MCF 10A (cell line): Measurements from ENCODE around the gene MORN2. TPM values are rescaled to one million over a fixed set of nuclear protein-coding genes. Genes with fewer than 3 reads are reported as not detected.
A peak's percentile ranks its signal among the peaks of the same experiment; 100 is the strongest.

Experiments used
- BruUV-seq: library from RNA; stranded (reverse); fragments of 400-500 nt; replicated peaks from 2 replicates; lab custom pipeline; 2021; lab: Mats Ljungman, UMichigan
- CTCF ChIA-PET: fragments of 300-600 bp; sonication (Branson Sonifier 250); formaldehyde crosslinking; extraction: SDS; loops from one replicate; lab custom pipeline; 2021; ENCODE audit warnings: antibody characterized with exemption, inconsistent platforms; lab: Yijun Ruan, JAX
- POLR2A ChIA-PET: fragments of 300-600, 350-650 bp; sonication (Branson Sonifier 250); formaldehyde crosslinking; extraction: SDS; loops from one replicate; lab custom pipeline; 2020; ENCODE audit warnings: antibody characterized with exemption, inconsistent platforms; lab: Yijun Ruan, JAX
- DNase-seq: peaks from one replicate; pipeline ENCODE4 v3.0.0-alpha.2; 2018; ENCODE audit not compliant: unreplicated experiment
- H3K27ac Mint-ChIP-seq: one replicate; pipeline ENCODE4 v1.8.0; 2022; ENCODE audit warnings: mild to moderate bottlenecking, low read depth, mixed read lengths; ENCODE audit not compliant: unreplicated experiment
- H3K27me3 Mint-ChIP-seq: one replicate; pipeline ENCODE4 v1.8.0; 2022; ENCODE audit warnings: mixed read lengths; ENCODE audit not compliant: insufficient read depth, unreplicated experiment
- H3K36me3 Mint-ChIP-seq: one replicate; pipeline ENCODE4 v1.8.0; 2022; ENCODE audit warnings: mild to moderate bottlenecking, moderate library complexity, mixed read lengths; ENCODE audit not compliant: insufficient read depth, unreplicated experiment
- H3K4me1 Mint-ChIP-seq: one replicate; pipeline ENCODE4 v1.8.0; 2022; ENCODE audit warnings: mixed read lengths; ENCODE audit not compliant: insufficient read depth, unreplicated experiment
- H3K4me3 Mint-ChIP-seq: one replicate; pipeline ENCODE4 v1.8.0; 2022; ENCODE audit warnings: mild to moderate bottlenecking, moderate library complexity, mixed read lengths; ENCODE audit not compliant: unreplicated experiment
- H3K9me3 Mint-ChIP-seq: one replicate; pipeline ENCODE4 v1.8.0; 2022; ENCODE audit warnings: mixed read lengths; ENCODE audit not compliant: unreplicated experiment
- intact Hi-C: fragments of 100-400 bp; cut with micrococcal nuclease; formaldehyde crosslinking; loops from 2 replicates; pipeline ENCODE4 v1.14.1; 2022
- total RNA-seq: library from RNA; stranded (reverse); gene quantifications from 2 replicates; pipeline ENCODE4 v1.2.3, GENCODE V29; 2022
- TF ChIP-seq, protein P1 (sequence below): fragments of 200-600 bp; IDR thresholded peaks from one replicate; pipeline ENCODE4 v1.8.0; 2022; ENCODE audit warnings: antibody characterized with exemption, mild to moderate bottlenecking; ENCODE audit not compliant: unreplicated experiment

Gene MORN2
- total RNA-seq, 1 experiment from 2014 or later: 13.9 TPM

DNA sequence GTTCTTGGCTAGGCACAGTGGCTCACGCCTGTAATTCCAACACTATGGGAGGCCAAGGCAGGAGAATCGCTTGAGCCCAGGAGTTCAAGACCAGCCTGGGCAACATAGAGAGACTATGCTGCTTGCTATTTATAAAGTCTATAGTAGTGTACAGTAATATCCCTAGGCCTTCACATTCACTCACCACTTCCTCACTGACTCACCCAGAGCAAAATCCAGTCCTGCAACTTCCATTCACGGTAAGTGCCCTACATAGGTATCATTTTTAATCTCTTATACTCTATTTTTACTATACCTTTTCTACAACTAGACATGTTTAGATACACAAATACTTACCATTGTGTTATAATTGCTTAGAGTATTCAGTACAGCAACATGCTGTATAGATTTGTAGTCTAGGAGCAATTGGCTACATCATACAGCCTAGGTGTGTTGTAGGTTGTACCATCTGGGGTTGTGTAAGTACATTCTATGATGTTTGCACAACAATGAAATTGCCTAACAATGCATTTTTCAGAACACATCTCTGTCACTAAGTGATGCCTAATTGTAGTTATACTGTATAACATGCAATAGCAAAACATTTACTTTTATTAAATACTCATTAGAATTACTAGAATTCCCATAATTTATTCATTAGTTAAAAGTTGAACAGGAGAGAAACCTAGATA lies 8.9 kb upstream of the MORN2 start:
- no TSS peak for BruUV-seq
- Mint-ChIP-seq H3K4me3 (no peak overlapping the region), H3K9me3 (peaks cover 9% of the 10 kb centered on the region), H3K27ac (no peak overlapping the region), H3K27me3 (no peaks in the 10 kb centered on the region), H3K36me3 (peaks cover 27% of the 10 kb centered on the region), H3K4me1 (no peaks in the 10 kb centered on the region)
- DNase-seq: peak; percentile 1
- CTCF ChIA-PET: interaction anchor here (0.6 kb wide), 1 partner anchor 45 kb away, joined by 4 read pairs; no protein-coding TSS in a partner anchor
- POLR2A ChIA-PET: no interaction called here
- TF ChIP-seq, protein P1, sequence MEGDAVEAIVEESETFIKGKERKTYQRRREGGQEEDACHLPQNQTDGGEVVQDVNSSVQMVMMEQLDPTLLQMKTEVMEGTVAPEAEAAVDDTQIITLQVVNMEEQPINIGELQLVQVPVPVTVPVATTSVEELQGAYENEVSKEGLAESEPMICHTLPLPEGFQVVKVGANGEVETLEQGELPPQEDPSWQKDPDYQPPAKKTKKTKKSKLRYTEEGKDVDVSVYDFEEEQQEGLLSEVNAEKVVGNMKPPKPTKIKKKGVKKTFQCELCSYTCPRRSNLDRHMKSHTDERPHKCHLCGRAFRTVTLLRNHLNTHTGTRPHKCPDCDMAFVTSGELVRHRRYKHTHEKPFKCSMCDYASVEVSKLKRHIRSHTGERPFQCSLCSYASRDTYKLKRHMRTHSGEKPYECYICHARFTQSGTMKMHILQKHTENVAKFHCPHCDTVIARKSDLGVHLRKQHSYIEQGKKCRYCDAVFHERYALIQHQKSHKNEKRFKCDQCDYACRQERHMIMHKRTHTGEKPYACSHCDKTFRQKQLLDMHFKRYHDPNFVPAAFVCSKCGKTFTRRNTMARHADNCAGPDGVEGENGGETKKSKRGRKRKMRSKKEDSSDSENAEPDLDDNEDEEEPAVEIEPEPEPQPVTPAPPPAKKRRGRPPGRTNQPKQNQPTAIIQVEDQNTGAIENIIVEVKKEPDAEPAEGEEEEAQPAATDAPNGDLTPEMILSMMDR: no peak
- intact Hi-C loops: no loop called here

DNA sequence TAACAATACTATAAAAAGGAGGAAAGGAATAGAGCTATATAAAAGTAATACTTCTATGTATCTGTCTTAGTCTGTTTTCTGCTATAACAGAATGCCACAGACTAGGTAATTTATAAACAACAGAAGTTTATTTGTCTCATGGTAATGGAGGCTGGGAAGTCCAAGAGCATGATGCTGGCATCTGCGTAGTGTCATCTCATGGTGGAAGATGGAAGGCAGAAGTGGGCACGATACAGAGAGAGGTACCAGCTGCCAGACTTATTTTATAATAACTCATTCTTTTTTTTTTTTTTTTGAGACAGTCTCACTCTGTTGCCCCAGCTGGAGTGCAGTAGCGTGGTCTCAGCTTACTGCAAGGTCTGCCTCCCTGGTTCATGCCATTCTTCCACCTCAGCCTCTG lies 4.3 kb upstream of the MORN2 start:
- intact Hi-C loops: no loop called here
- Mint-ChIP-seq H3K36me3 (peaks cover 10% of the 10 kb centered on the region), H3K9me3 (peaks cover 16% of the 10 kb centered on the region), H3K27ac (no peak overlapping the region), H3K4me3 (no peak overlapping the region), H3K4me1 (peaks cover 2% of the 10 kb centered on the region), H3K27me3 (no peaks in the 10 kb centered on the region)
- no TSS peak for BruUV-seq
- no peak for DNase-seq
- TF ChIP-seq, protein P1: no peak
- ChIA-PET CTCF (interaction anchor here (1.4 kb wide), 1 partner anchor 76 kb away, joined by 3 read pairs; no protein-coding TSS in a partner anchor), POLR2A (no interaction called here)

DNA sequence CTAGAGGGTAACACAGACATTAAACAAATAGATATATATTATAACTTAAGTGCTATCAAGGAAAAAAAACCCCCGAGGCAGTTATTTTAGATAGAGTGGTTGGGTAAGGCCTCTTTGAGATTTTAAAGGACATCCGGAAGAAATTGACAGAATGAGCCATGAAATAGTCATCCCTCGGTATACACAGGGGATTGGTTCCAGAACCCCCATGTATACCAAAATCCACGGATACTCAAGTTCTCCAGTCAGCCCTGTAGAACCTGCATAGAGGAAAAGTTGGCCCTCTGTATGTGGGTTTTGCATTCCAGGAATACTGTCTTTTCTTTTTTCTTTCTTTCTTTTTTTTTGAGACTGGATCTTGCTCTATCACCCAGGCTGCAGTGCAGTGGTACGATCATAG lies 2.0 kb upstream of the MORN2 start:
- BruUV-seq: no TSS peak
- no peak overlapping the region for H3K4me3 Mint-ChIP-seq
- no peaks in the 10 kb centered on the region for H3K36me3 Mint-ChIP-seq
- intact Hi-C loops: no loop called here
- no peak for DNase-seq
- TF ChIP-seq, protein P1: no peak
- ChIA-PET CTCF (interaction anchor here (0.6 to 0.9 kb wide), 2 partner anchors 94 to 137 kb away, joined by 3 read pairs; no protein-coding TSS in a partner anchor), POLR2A (interaction anchor here (0.7 to 1.1 kb wide), 3 partner anchors 19 to 123 kb away, joined by 3 to 4 read pairs (median 3); partner anchors contain the start of gene SRSF7)
- H3K9me3 Mint-ChIP-seq: peaks cover 16% of the 10 kb centered on the region
- no peak overlapping the region for H3K27ac Mint-ChIP-seq
- peaks cover 6% of the 10 kb centered on the region for H3K4me1 Mint-ChIP-seq
- H3K27me3 Mint-ChIP-seq: no peaks in the 10 kb centered on the region

DNA sequence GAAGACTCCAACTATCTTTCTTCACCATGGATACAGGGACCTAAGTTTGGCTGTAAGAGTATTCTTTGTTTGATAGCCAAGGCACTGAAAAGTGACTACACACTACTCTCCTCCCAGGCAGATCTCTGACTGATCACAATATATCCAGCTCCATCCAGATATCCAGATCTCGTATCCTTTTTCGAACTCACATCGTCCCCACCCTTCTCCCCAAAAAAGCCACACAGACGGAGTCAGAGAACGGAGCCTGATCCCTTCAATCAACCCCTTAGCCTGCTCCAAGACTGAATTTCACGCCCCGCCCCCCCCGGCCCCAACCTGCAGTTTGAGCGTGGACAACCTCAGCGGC lies 575 bp upstream of the MORN2 start:
- intact Hi-C loops: no loop called here
- BruUV-seq: no TSS peak
- TF ChIP-seq, protein P1: no peak
- POLR2A ChIA-PET: interaction anchor here (0.5 to 1.9 kb wide), 7 partner anchors 15 to 648 kb away, joined by 3 to 11 read pairs (median 4); partner anchors contain the start of genes ARHGEF33 and SRSF7
- H3K27ac Mint-ChIP-seq: peak overlapping the region; percentile 89
- no peaks in the 10 kb centered on the region for H3K36me3 Mint-ChIP-seq
- CTCF ChIA-PET: interaction anchor here (1.7 kb wide), 1 partner anchor 72 kb away, joined by 13 read pairs; no protein-coding TSS in a partner anchor
- H3K9me3 Mint-ChIP-seq: peaks cover 9% of the 10 kb centered on the region
- DNase-seq: no peak
- H3K4me1 Mint-ChIP-seq: peaks cover 6% of the 10 kb centered on the region
- no peaks in the 10 kb centered on the region for H3K27me3 Mint-ChIP-seq
- peak overlapping the region; percentile 91 for H3K4me3 Mint-ChIP-seq
